ENCODE results near the gene HNRNPK.

The HNRNPK gene

GRCh38 chr9:83932011-83932410 lies 48.0 kb downstream of the HNRNPK start:
- no peak overlapping the region for H3K27ac ChIP-seq (replicated peaks)
- no peak for TF ChIP-seq CTCF (IDR thresholded peaks at IDR 0.05; ENCODE audit: insufficient read depth, low read length)
- TF ChIP-seq, protein P1, sequence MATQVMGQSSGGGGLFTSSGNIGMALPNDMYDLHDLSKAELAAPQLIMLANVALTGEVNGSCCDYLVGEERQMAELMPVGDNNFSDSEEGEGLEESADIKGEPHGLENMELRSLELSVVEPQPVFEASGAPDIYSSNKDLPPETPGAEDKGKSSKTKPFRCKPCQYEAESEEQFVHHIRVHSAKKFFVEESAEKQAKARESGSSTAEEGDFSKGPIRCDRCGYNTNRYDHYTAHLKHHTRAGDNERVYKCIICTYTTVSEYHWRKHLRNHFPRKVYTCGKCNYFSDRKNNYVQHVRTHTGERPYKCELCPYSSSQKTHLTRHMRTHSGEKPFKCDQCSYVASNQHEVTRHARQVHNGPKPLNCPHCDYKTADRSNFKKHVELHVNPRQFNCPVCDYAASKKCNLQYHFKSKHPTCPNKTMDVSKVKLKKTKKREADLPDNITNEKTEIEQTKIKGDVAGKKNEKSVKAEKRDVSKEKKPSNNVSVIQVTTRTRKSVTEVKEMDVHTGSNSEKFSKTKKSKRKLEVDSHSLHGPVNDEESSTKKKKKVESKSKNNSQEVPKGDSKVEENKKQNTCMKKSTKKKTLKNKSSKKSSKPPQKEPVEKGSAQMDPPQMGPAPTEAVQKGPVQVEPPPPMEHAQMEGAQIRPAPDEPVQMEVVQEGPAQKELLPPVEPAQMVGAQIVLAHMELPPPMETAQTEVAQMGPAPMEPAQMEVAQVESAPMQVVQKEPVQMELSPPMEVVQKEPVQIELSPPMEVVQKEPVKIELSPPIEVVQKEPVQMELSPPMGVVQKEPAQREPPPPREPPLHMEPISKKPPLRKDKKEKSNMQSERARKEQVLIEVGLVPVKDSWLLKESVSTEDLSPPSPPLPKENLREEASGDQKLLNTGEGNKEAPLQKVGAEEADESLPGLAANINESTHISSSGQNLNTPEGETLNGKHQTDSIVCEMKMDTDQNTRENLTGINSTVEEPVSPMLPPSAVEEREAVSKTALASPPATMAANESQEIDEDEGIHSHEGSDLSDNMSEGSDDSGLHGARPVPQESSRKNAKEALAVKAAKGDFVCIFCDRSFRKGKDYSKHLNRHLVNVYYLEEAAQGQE (IDR thresholded peaks at IDR 0.05; ENCODE audit: insufficient replicate concordance, low read depth): no peak
- no peak for TF ChIP-seq SPI1 (IDR thresholded peaks at IDR 0.05; ENCODE audit: borderline replicate concordance, low read depth)
- TF ChIP-seq GABPA (IDR thresholded peaks at IDR 0.05; ENCODE audit: low read depth): no peak
- no peak for TF ChIP-seq POLR2AphosphoS5 (IDR thresholded peaks at IDR 0.05; ENCODE audit: low read depth)
- DNase-seq (ENCODE audit: low read depth in 1 of 2, low spot score in 1 of 2): peak in 1 of 2 experiments; percentile 28
- no peak overlapping the region for H3K4me3 ChIP-seq (replicated peaks; ENCODE audit: insufficient read depth, low read length)
- no peaks in the 10 kb centered on the region for H3K27me3 ChIP-seq (ENCODE audit: insufficient read depth, poor library complexity, severe bottlenecking)

GRCh38 chr9:83930881-83931280 lies 49.1 kb downstream of the HNRNPK start:
- TF ChIP-seq GABPA (IDR thresholded peaks at IDR 0.05; ENCODE audit: low read depth) (no peak), POLR2AphosphoS5 (IDR thresholded peaks at IDR 0.05; ENCODE audit: low read depth) (no peak)
- TF ChIP-seq, protein P1 (IDR thresholded peaks at IDR 0.05; ENCODE audit: insufficient replicate concordance, low read depth): no peak
- Histone ChIP-seq H3K4me3 (replicated peaks; ENCODE audit: insufficient read depth, low read length) (no peak overlapping the region), H3K27ac (replicated peaks) (no peak overlapping the region)

GRCh38 chr9:83927591-83927990 lies 52.4 kb downstream of the HNRNPK start:
- H3K27me3 ChIP-seq (ENCODE audit: insufficient read depth, poor library complexity, severe bottlenecking): no peaks in the 10 kb centered on the region
- DNase-seq (ENCODE audit: low read depth in 1 of 2, low spot score in 1 of 2): no peak
- TF ChIP-seq CTCF (IDR thresholded peaks at IDR 0.05; ENCODE audit: insufficient read depth, low read length) (no peak), GABPA (IDR thresholded peaks at IDR 0.05; ENCODE audit: low read depth) (no peak), POLR2AphosphoS5 (IDR thresholded peaks at IDR 0.05; ENCODE audit: low read depth) (no peak), SPI1 (IDR thresholded peaks at IDR 0.05; ENCODE audit: borderline replicate concordance, low read depth) (no peak)
- TF ChIP-seq, protein P1 (IDR thresholded peaks at IDR 0.05; ENCODE audit: insufficient replicate concordance, low read depth): no peak
- H3K4me3 ChIP-seq (replicated peaks; ENCODE audit: insufficient read depth, low read length): no peak overlapping the region
- H3K27ac ChIP-seq (replicated peaks): no peak overlapping the region

More at GRCh38 chr9:83930881-83931280, 49.1 kb downstream of the HNRNPK start:
- no peak for DNase-seq (ENCODE audit: low read depth in 1 of 2, low spot score in 1 of 2)
- H3K27me3 ChIP-seq (ENCODE audit: insufficient read depth, poor library complexity, severe bottlenecking): no peaks in the 10 kb centered on the region

Measured in HL-60 (cell line).